NCI-H1694 (cell line): Measurements from ENCODE around the gene DPY19L1.
"Not testable (repeated sequence)": the region's sequence is repeated elsewhere in the genome, so short reads cannot be mapped to it uniquely, and the experiment has no call there.

ENCODE experiments used
- DNase-seq: peaks from one replicate; lab custom pipeline; 2025; lab: John Stamatoyannopoulos, UW

Gene DPY19L1

DNA sequence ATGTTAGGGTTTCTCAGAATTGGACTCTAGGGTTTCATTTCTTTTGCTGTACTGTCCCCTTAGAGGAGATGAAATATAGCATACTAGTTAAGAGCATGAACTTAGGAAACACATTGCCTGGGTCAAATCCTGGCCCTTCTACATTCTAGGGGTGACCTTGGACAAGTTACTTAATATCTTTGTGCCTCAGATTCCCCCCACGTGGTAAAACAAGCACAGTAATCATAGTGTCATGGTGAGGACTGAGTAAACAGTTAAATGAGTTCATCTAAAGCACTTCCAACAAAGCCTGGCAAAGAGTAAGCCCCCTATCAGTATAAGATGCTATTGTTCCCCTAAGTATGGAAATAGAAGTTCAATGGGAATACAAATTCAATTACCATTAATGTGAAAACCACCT lies 5.1 kb downstream of the DPY19L1 start:
- DNase-seq, result no peak

GRCh38 chr7:35030848-35031247 lies 6.4 kb downstream of the DPY19L1 start:
- DNase-seq, result no peak

DNA sequence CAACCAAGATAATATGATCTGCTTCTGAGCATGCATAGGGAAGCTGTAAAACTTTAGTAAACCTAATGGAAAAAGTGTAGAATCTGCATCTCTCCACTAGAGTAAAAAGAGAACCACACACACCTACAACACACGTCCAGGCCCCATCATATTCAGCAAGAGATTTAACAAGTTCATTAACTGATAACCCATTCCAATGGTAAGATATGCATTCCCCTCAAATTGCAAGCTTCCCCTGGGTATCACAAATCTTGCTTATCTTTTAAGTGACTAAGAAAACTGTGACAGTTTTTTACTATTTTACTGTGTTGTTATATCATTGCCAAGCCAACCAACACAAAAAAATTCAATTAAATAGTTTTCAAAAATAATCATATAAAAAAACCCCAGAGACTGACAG lies 8.0 kb downstream of the DPY19L1 start:
- no peak for DNase-seq

GRCh38 chr7:35026150-35026549 lies 11.1 kb downstream of the DPY19L1 start:
- no peak for DNase-seq

DNA sequence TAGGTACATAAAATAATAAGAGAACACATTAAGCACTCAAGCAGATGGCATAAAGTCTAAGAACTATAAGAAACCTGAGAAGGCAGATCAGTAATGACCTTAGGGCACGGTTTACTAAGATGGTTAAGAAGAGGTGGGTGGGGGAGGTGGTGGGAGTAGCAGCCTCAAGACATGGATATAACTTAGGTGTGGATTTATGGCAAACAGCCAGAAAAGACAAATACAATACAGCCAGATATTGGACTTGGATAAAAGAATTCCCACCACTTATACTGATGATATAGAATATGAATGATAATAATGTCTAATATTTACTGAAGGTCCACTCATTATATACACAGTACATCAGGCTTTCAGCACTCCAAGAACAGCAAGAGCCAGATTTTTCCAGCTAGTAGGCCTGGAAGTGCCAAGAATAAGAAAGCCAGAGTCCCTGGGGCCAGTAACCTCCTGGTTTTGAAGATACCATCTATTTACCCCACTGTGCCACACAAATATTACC lies 11.9 kb downstream of the DPY19L1 start:
- no peak for DNase-seq

GRCh38 chr7:35024298-35024697 lies 13.0 kb downstream of the DPY19L1 start:
- DNase-seq, result no peak

DNA sequence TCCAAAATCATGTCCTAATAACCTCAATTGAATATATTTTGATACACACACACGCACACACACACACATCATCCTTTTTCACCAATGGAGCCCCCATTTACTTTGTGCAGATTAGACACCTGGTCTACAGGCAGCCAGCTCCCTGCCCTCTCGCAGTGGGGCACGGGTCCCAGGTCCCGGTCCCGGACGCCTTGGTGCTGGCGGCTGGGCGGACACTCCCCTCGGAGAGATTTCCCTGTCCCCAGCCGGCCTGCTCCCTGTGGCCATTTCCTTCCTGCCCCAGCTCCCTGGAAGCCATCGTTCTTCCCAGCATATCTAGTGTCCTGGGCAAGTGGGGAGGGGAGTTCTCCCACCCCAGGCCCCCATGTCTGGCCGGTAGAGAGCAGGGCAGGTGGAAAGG lies 14.6 kb downstream of the DPY19L1 start:
- DNase-seq, result no peak

- no peak for DNase-seq
Observed at GRCh38 chr7:35021445-35021844, 15.8 kb downstream of the DPY19L1 start.

GRCh38 chr7:35019801-35020200 lies 17.5 kb downstream of the DPY19L1 start:
- no peak for DNase-seq

DNA sequence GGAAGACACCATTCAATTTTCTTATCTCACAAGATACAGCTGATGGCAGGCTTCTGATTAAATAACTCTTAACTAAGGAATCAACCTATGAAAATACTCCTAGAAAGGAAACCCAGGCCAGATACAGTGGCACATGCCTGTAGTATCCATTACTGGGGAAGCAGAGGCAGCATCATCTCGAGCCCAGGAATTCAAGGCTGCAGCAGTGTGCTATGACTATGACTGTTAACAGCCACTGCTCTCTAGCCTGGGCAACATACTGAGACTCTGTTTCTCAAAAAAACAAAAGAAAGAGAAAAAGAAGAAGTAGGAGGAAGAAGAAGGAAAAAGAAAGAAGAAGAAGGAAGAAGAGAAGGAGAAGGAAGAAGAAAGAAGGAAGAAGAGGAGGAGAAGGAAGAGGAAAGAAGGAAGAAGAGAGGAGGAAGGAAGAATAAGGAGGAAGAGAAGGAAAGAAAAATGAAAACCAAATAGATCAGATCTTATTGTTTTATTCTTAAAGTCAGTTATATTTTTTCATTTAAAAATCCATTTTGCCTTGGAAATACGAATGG lies 18.0 kb downstream of the DPY19L1 start:
- no peak for DNase-seq

DNA sequence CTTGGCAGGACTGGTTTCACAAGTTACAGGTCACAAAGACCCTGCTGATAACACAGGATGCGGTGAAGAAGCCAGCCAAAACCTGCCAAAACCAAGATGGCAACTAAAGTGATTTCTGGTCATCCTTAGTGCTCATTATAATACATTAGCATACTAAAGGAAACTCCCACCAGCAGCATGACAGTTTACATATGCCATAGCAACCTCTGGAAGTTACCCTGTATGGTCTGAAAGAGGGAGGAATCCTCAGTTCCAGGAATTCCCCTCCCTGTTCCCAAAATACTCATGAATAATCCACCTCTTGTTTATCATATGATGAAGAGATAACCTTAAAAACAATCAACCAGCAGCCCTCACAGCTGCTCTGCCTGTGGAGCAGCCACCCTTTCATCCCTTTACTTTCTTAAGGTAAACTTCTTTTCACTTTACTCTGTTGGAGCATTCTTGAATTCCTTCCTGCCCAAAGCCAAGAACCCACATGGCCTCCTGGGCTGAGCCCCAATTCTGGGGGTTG lies 21.9 kb downstream of the DPY19L1 start:
- no peak for DNase-seq

GRCh38 chr7:35012160-35012559 lies 25.1 kb downstream of the DPY19L1 start:
- no peak for DNase-seq

GRCh38 chr7:35011085-35011484 lies 26.2 kb downstream of the DPY19L1 start:
- no peak for DNase-seq

- no peak for DNase-seq
Observed at GRCh38 chr7:35007768-35008167, 29.5 kb downstream of the DPY19L1 start.

- DNase-seq, result no peak
Observed at GRCh38 chr7:35004531-35005095, 32.7 kb downstream of the DPY19L1 start.

GRCh38 chr7:35003679-35004303 lies 33.5 kb downstream of the DPY19L1 start:
- DNase-seq, result peak; percentile 11

- not testable (repeated sequence) for DNase-seq
Observed at GRCh38 chr7:35003177-35003650, 34.1 kb downstream of the DPY19L1 start.

GRCh38 chr7:34998335-34998734 lies 39.0 kb downstream of the DPY19L1 start:
- not testable (repeated sequence) for DNase-seq

DNA sequence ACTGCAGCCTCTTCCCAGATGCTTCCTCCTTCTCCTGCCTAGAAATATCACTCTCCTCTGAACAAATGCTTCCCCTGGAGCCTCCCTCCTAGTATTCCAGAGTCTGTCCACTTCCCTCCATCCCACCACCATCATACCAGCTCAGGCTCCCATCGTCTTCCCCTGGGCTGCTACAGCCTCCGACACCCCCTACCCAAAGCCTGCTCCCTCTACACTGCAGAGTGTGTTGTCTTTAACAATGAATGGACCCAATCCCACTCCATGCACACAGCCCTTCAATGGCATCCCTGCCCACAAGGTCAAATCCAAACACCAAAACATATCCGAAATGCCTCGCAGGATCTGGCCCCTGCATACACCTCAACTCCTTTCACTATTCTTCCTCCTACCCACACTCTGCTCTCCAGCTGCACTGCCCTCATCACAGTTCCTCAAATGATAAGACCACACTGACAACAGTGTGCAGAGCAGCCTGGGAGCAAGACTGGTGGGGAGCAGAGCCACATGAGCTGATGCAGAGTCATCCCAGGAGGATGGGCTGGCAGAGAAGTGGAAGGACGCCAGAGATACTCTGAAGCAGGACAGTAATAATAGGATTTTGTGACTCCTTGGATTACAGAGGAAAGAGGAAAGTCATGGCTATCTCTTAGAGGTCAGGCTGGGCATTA lies 40.7 kb downstream of the DPY19L1 start:
- DNase-seq, result not testable (repeated sequence)

GRCh38 chr7:34995757-34996156 lies 41.5 kb downstream of the DPY19L1 start:
- no peak for DNase-seq

GRCh38 chr7:34991938-34992840 lies 45.1 kb downstream of the DPY19L1 start:
- DNase-seq, result no peak
